ENCODE measurements around the gene HDAC1.
A peak's percentile ranks its signal among the peaks of the same experiment; 100 is the strongest.

Gene HDAC1

GRCh38 chr1:32361308-32361673 is 69.4 kb downstream of the HDAC1 start:
- no peak overlapping the region for H4K91ac ChIP-seq (ENCODE audit: low read depth, low read length)
- H2BK12ac ChIP-seq (ENCODE audit: low read length): no peak overlapping the region
- no peak overlapping the region for H3K18ac ChIP-seq (ENCODE audit: low read length)
- H3K79me1 ChIP-seq (ENCODE audit: low read length): peaks cover 4% of the 10 kb centered on the region
- H3K4me2 ChIP-seq (ENCODE audit: low read length): peak overlapping the region; percentile 90
- no peak overlapping the region for H3K4ac ChIP-seq (ENCODE audit: low read depth, low read length)
- H3K4me3 ChIP-seq (ENCODE audit: low read depth, low read length): no peak overlapping the region
- H3K9ac ChIP-seq (ENCODE audit: low read length): no peak overlapping the region
- no peak for DNase-seq
- no peak overlapping the region for H3K14ac ChIP-seq (ENCODE audit: low read length)
- peaks cover 25 to 28% of the 10 kb centered on the region in 2 experiments for H3K36me3 ChIP-seq (ENCODE audit: control insufficient read depth in 1 of 2, insufficient read depth in 2 of 2, low read length in 2 of 2)
- H2BK120ac ChIP-seq (ENCODE audit: insufficient read depth, low read length, poor library complexity): no peak overlapping the region
- H3K27me3 ChIP-seq (ENCODE audit: insufficient read depth, low read length): no peaks in the 10 kb centered on the region
- no peak overlapping the region for H2AFZ ChIP-seq (ENCODE audit: insufficient read depth, low read length, poor library complexity)
- no peak overlapping the region for H3K23ac ChIP-seq (ENCODE audit: low read length)
- H3K79me2 ChIP-seq (ENCODE audit: control insufficient read depth, insufficient read depth, low read length, poor library complexity): peaks cover 4% of the 10 kb centered on the region
- H4K12ac ChIP-seq (ENCODE audit: low read depth, low read length): no peak overlapping the region
- no peak overlapping the region for H3K27ac ChIP-seq (ENCODE audit: low read depth, low read length)
- no peak overlapping the region for H4K8ac ChIP-seq (ENCODE audit: low read depth, low read length)
- H3K4me1 ChIP-seq (ENCODE audit: control insufficient read depth in 1 of 2, insufficient read depth in 2 of 2, low read length in 2 of 2): peaks cover 5 to 14% of the 10 kb centered on the region in 2 experiments
- no CpG with 5 or more reads among the region's 35 CpGs for WGBS (ENCODE audit: extremely low coverage, insufficient coverage, insufficient read length)
- no peak overlapping the region for H2AK5ac ChIP-seq (ENCODE audit: low read length)
- H2BK5ac ChIP-seq (ENCODE audit: low read depth, low read length, poor library complexity): no peak overlapping the region
- peaks cover 3% of the 10 kb centered on the region for H3K9me3 ChIP-seq (ENCODE audit: insufficient read depth, low read depth, low read length)

GRCh38 chr1:32361674-32362473 is 70.0 kb downstream of the HDAC1 start:
- Histone ChIP-seq H3K4me2 (ENCODE audit: low read length) (peak overlapping the region; percentile 90), H3K4ac (ENCODE audit: low read depth, low read length) (peak overlapping the region; percentile 6), H4K91ac (ENCODE audit: low read depth, low read length) (peak overlapping the region; percentile 55), H3K14ac (ENCODE audit: low read length) (peak overlapping the region; percentile 80), H2AFZ (ENCODE audit: insufficient read depth, low read length, poor library complexity) (peak overlapping the region; percentile 46), H3K36me3 (ENCODE audit: control insufficient read depth in 1 of 2, insufficient read depth in 2 of 2, low read length in 2 of 2) (peaks cover 31 to 34% of the 10 kb centered on the region in 2 experiments), H3K27ac (ENCODE audit: low read depth, low read length) (no peak overlapping the region), H2BK5ac (ENCODE audit: low read depth, low read length, poor library complexity) (no peak overlapping the region), H3K9me3 (ENCODE audit: insufficient read depth, low read depth, low read length) (peaks cover 4% of the 10 kb centered on the region), H3K79me2 (ENCODE audit: control insufficient read depth, insufficient read depth, low read length, poor library complexity) (peaks cover 4% of the 10 kb centered on the region), H4K8ac (ENCODE audit: low read depth, low read length) (peak overlapping the region; percentile 84), H3K4me3 (ENCODE audit: low read depth, low read length) (peak overlapping the region; percentile 61), H3K18ac (ENCODE audit: low read length) (peak overlapping the region; percentile 22), H3K23ac (ENCODE audit: low read length) (no peak overlapping the region), H2AK5ac (ENCODE audit: low read length) (peak overlapping the region; percentile 32), H3K79me1 (ENCODE audit: low read length) (peaks cover 4% of the 10 kb centered on the region), H2BK120ac (ENCODE audit: insufficient read depth, low read length, poor library complexity) (peak overlapping the region; percentile 57), H3K27me3 (ENCODE audit: insufficient read depth, low read length) (no peaks in the 10 kb centered on the region), H2BK12ac (ENCODE audit: low read length) (no peak overlapping the region), H3K4me1 (ENCODE audit: control insufficient read depth in 1 of 2, insufficient read depth in 2 of 2, low read length in 2 of 2) (peaks cover 5 to 14% of the 10 kb centered on the region in 2 experiments), H4K12ac (ENCODE audit: low read depth, low read length) (peak overlapping the region; percentile 58), H3K9ac (ENCODE audit: low read length) (no peak overlapping the region)
- DNase-seq: peak in 1 of 2 donors; percentile 41
- WGBS (ENCODE audit: extremely low coverage, insufficient coverage, insufficient read length): no CpG with 5 or more reads among the region's 91 CpGs

- H3K9me3 ChIP-seq (ENCODE audit: insufficient read depth, low read depth, low read length): peaks cover 4% of the 10 kb centered on the region
- no peak within 1 kb of the TSS for H3K9ac ChIP-seq (ENCODE audit: low read length)
- H3K79me1 ChIP-seq (ENCODE audit: low read length): peaks cover 4% of the 10 kb centered on the region
- peak within 1 kb of the TSS; percentile 90 for H3K4me2 ChIP-seq (ENCODE audit: low read length)
- H2BK12ac ChIP-seq (ENCODE audit: low read length): no peak within 1 kb of the TSS
- H3K4me1 ChIP-seq (ENCODE audit: control insufficient read depth in 1 of 2, insufficient read depth in 2 of 2, low read length in 2 of 2): peaks cover 5 to 14% of the 10 kb centered on the region in 2 experiments
- no peak within 1 kb of the TSS for H3K27ac ChIP-seq (ENCODE audit: low read depth, low read length)
- no CpG with 5 or more reads among the region's 17 CpGs for WGBS (ENCODE audit: extremely low coverage, insufficient coverage, insufficient read length)
- peak within 1 kb of the TSS; percentile 32 for H2AK5ac ChIP-seq (ENCODE audit: low read length)
- no peak for DNase-seq
- H3K36me3 ChIP-seq (ENCODE audit: control insufficient read depth in 1 of 2, insufficient read depth in 2 of 2, low read length in 2 of 2): peaks cover 38 to 39% of the 10 kb centered on the region in 2 experiments
- peak within 1 kb of the TSS; percentile 84 for H4K8ac ChIP-seq (ENCODE audit: low read depth, low read length)
- peak within 1 kb of the TSS; percentile 6 for H3K4ac ChIP-seq (ENCODE audit: low read depth, low read length)
- H4K91ac ChIP-seq (ENCODE audit: low read depth, low read length): peak within 1 kb of the TSS; percentile 55
- no peaks in the 10 kb centered on the region for H3K27me3 ChIP-seq (ENCODE audit: insufficient read depth, low read length)
- H2BK5ac ChIP-seq (ENCODE audit: low read depth, low read length, poor library complexity): no peak within 1 kb of the TSS
- peak within 1 kb of the TSS; percentile 58 for H4K12ac ChIP-seq (ENCODE audit: low read depth, low read length)
- peak within 1 kb of the TSS; percentile 80 for H3K14ac ChIP-seq (ENCODE audit: low read length)
- peak within 1 kb of the TSS; percentile 22 for H3K18ac ChIP-seq (ENCODE audit: low read length)
- H2AFZ ChIP-seq (ENCODE audit: insufficient read depth, low read length, poor library complexity): peak within 1 kb of the TSS; percentile 46
- H3K23ac ChIP-seq (ENCODE audit: low read length): no peak within 1 kb of the TSS
- H3K79me2 ChIP-seq (ENCODE audit: control insufficient read depth, insufficient read depth, low read length, poor library complexity): peaks cover 4% of the 10 kb centered on the region
- H2BK120ac ChIP-seq (ENCODE audit: insufficient read depth, low read length, poor library complexity): peak within 1 kb of the TSS; percentile 57
- peak within 1 kb of the TSS; percentile 61 for H3K4me3 ChIP-seq (ENCODE audit: low read depth, low read length)
Measured at GRCh38 chr1:32362474-32363313, 70.8 kb downstream of the HDAC1 start, which contains the start of the genes FAM229A and TSSK3. Gene FAM229A, minus strand, starts transcription at chr1:32362485. Its CDS starts 394 bp downstream, at chr1:32362091. Gene TSSK3, plus strand, starts transcription at chr1:32362539. Its CDS starts 163 bp downstream, at chr1:32362702.

- peaks cover 4% of the 10 kb centered on the region for H3K79me1 ChIP-seq (ENCODE audit: low read length)
Measured at GRCh38 chr1:32363713-32364112, 71.8 kb downstream of the HDAC1 start.

More at GRCh38 chr1:32363713-32364112, 71.8 kb downstream of the HDAC1 start:
- Histone ChIP-seq H2AK5ac (ENCODE audit: low read length) (no peak overlapping the region), H3K79me2 (ENCODE audit: control insufficient read depth, insufficient read depth, low read length, poor library complexity) (peaks cover 4% of the 10 kb centered on the region), H2BK120ac (ENCODE audit: insufficient read depth, low read length, poor library complexity) (no peak overlapping the region), H2BK12ac (ENCODE audit: low read length) (no peak overlapping the region), H3K27ac (ENCODE audit: low read depth, low read length) (no peak overlapping the region), H3K4ac (ENCODE audit: low read depth, low read length) (no peak overlapping the region), H3K14ac (ENCODE audit: low read length) (no peak overlapping the region), H3K4me2 (ENCODE audit: low read length) (no peak overlapping the region), H3K18ac (ENCODE audit: low read length) (no peak overlapping the region), H4K12ac (ENCODE audit: low read depth, low read length) (no peak overlapping the region), H3K9me3 (ENCODE audit: insufficient read depth, low read depth, low read length) (peaks cover 4% of the 10 kb centered on the region), H3K27me3 (ENCODE audit: insufficient read depth, low read length) (no peaks in the 10 kb centered on the region), H4K91ac (ENCODE audit: low read depth, low read length) (no peak overlapping the region), H3K36me3 (ENCODE audit: control insufficient read depth in 1 of 2, insufficient read depth in 2 of 2, low read length in 2 of 2) (peaks cover 46 to 48% of the 10 kb centered on the region in 2 experiments), H3K9ac (ENCODE audit: low read length) (no peak overlapping the region), H3K23ac (ENCODE audit: low read length) (no peak overlapping the region), H3K4me1 (ENCODE audit: control insufficient read depth in 1 of 2, insufficient read depth in 2 of 2, low read length in 2 of 2) (peaks cover 5 to 14% of the 10 kb centered on the region in 2 experiments), H2AFZ (ENCODE audit: insufficient read depth, low read length, poor library complexity) (no peak overlapping the region), H2BK5ac (ENCODE audit: low read depth, low read length, poor library complexity) (no peak overlapping the region), H3K4me3 (ENCODE audit: low read depth, low read length) (no peak overlapping the region), H4K8ac (ENCODE audit: low read depth, low read length) (no peak overlapping the region)
- no CpG with 5 or more reads among the region's 12 CpGs for WGBS (ENCODE audit: extremely low coverage, insufficient coverage, insufficient read length)
- DNase-seq: no peak
